GM20431 (cell line): Measurements from ENCODE around the gene ZWILCH.
"Not testable (repeated sequence)": the region's sequence is repeated elsewhere in the genome, so short reads cannot be mapped to it uniquely, and the experiment has no call there.

ENCODE experiments used
- in situ Hi-C: fragments of 300-500 bp; cut with MseI, MboI; formaldehyde crosslinking; loops from one replicate; pipeline ENCODE4 v1.15.0; 2020; ENCODE audit warnings: low sequenced_read_pairs; ENCODE audit not compliant: unreplicated experiment

Gene ZWILCH

GRCh38 chr15:66484539-66485112 lies 20.5 kb upstream of the ZWILCH start:
- in situ Hi-C loops: no loop called here

DNA sequence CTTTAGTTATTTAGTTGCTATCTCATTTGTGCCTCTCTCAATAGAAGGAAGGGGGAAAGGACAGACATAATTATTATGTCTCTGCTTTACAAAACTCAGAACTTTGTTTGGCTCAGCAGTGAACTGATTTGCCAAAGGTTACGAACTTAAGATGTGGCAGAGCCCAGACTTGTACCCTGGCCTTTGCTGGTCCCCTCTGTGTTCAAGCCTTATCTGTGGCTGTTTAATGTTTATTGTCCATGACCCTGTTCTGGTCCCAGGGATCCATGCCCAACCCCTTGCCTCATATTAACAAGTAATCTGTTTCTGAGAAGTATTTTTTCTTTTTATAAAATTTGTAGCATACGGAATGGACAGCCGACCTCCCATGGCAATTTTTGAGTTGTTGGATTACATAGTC lies 18.2 kb upstream of the ZWILCH start:
- in situ Hi-C loops: no loop called here

- in situ Hi-C loops: no loop called here
Observed at GRCh38 chr15:66488525-66488924, 16.6 kb upstream of the ZWILCH start.

DNA sequence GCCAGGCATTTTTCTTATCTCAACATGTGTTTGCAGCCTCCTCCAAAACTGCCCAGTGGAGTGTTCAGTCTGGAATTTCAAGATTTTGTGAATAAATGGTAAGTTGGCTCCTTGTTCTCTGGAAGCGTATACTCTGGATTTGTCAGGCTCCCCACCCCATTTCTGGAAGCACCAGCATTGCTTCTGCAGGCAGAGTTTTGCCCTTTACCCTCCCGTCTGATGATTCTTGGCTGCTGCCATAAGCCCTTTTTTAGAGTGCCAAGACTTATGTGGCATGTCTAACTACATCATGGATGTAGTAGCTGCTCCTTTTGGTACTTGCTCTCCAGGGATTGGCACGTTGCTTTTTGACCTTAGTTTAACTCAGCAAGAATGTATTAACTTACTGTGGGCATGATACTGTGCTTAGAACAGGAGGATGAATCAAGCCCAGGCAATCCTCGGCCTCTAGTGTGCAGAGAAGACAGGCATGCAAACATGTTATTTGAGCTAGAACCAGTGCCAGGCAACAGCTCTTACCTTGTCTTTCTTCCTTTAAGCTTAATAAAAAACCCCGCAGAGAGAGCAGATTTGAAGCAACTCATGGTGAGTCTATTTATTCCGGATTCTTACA lies 15.8 kb upstream of the ZWILCH start:
- in situ Hi-C loops: no loop called here

DNA sequence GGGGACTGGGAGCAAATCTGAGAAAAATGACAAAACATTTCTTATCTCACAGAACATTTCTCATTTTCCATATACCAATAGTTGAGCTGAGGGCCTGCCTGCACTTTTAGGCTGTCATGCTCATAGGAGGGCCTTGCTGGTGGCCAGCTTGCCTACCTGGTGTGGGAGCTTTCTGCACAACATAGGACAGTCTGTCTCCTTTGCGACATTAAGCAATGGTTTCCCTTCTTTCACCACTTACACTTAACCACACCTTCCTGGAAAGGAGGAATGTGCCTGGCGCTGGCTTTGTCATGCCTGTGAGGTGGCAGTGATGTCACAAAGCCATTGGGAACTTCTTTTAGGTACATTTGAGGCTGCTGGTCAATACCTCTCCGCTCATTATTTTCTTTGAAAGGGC lies 13.3 kb upstream of the ZWILCH start:
- in situ Hi-C loops: loop anchor here (10.0 kb wide), 1 partner anchor 107 kb away; the partner anchor contains the start of gene MAP2K1

DNA sequence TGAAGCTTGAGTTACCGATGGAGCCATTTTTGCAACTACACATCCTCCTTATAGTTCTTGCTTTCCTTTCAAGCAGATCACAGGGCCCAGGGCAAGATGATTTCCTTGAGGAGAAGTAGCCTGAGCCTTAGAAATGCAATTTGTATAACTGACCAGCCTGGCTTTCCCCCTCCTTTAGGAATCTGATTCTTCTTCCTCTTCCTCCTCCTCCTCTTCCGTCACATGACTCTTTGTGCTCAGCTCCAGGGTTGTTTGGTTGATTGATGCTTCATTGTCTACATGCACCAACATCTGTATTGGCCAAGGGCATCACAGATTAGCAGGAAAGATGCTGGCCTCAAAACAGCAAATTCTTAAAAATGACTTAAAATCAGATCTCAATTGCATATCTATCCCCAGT lies 10.9 kb upstream of the ZWILCH start:
- in situ Hi-C loops: loop anchor here (10.0 kb wide), 1 partner anchor 109 kb away; the partner anchor contains the start of gene MAP2K1

GRCh38 chr15:66496951-66497501 lies 8.1 kb upstream of the ZWILCH start:
- in situ Hi-C loops: loop anchor here (10.0 kb wide), 1 partner anchor 112 kb away; the partner anchor contains the start of gene MAP2K1

- in situ Hi-C loops: loop anchor here (10.0 kb wide), 1 partner anchor 113 kb away; the partner anchor contains the start of gene MAP2K1
Observed at GRCh38 chr15:66497502-66498455, 7.3 kb upstream of the ZWILCH start, which contains the start of gene SNAPC5. Gene SNAPC5, minus strand, starts transcription at chr15:66497762. Its CDS starts 31 bp downstream, at chr15:66497731.

DNA sequence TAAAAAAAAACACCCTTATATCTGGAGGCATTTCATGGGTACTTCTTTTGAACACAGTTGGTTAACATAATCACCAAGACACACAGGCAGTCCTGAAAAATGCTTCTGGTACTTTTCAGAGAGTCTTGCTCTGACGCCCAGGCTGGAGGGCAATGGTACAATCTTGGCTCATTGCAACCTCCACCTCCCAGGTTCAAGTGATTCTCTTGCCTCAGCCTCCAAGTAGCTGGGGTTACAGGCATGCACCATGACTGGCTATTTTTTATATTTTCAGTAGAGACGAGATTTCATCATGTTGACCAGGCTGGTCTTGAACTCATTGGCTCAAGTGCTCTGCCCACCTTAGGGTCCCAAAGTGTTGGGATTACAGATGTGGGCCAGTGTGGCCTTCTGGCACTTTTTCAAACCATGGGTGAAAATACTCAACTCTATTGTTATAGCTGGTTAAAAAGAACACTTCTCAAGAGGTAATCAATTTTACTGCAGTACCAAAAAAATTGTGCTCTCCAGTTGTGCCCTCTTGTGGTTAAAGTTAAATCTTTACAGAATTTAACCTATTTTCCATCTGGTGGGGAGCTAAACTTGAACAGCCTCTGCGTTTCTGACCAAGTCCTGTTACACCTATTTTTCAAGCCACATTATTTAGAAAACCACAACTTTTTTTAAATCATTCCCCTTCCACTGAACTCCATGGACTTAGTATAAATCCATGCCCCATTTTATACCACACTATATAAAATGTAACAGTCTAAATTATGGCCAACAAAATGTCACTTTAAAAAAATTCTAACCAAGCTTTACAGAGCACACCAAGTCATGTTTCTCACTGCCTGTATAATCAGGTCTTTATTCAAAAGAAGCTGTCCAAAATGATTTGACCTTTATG lies 6.4 kb upstream of the ZWILCH start:
- in situ Hi-C loops: loop anchor here (10.0 kb wide), 1 partner anchor 114 kb away; the partner anchor contains the start of gene MAP2K1

GRCh38 chr15:66500346-66500745 lies 4.8 kb upstream of the ZWILCH start:
- in situ Hi-C loops: not testable (repeated sequence)

- in situ Hi-C loops: no loop called here
Observed at GRCh38 chr15:66502491-66502890, 2.6 kb upstream of the ZWILCH start.

GRCh38 chr15:66503041-66503648 lies 2.0 kb upstream of the ZWILCH start:
- in situ Hi-C loops: not testable (repeated sequence)

DNA sequence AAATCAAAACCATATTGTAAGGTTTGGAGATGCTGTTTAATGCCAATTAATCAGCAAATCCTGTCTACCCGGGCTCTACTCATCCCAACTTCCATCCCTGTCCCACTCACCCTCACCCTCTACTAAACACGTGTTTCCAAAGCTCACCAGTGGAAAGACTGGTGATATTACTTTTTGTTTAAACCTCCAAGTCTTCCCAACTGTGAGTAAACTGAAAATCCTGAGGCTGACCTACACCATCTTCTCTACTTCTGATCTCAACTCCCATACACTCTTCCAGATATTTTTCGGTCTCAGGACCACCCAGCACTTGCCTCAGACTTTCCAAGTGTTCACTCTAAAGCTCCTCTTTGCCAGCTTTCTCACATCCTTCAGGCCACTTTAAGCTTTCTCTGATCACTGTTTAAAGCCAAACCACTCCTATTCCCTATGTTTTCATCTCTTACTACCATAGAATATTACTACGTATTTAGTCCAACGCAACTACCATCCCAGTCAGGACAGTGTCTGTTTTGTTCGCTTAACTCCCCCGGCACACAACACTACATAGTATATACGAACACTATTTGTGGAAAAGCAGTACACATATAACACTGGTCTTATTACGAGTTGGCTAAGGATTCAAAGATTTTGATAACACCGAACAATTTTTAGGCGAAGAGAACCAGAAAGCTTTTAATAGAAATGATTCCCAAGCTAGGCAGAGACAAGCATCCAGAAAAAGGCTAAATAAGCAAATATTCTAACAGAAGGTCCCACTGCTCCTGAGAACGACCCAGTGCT lies 1.2 kb upstream of the ZWILCH start:
- in situ Hi-C loops: no loop called here

DNA sequence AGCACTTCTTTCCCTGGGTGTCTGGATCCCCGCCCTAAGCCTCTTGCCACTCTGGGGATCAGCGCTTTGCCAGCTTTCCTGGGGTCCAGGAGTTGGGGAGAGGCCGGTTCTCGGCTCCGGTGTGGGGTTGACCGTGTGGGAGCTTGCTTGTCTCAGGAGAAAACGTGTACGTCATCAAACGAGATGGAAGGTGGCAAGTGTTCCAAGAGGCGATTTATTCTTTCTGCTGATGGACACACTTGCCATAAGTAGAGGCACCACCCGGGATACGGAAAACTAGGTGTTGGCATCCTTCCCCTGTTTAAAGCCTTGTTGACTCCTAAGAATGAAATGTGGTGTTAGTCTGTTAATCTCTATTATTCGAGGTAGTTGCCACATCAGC lies 295 bp downstream of the ZWILCH start:
- in situ Hi-C loops: no loop called here

GRCh38 chr15:66505818-66506217 lies 692 bp downstream of the ZWILCH start:
- in situ Hi-C loops: no loop called here

- in situ Hi-C loops: no loop called here
Observed at GRCh38 chr15:66508293-66508883, 3.3 kb downstream of the ZWILCH start.

- in situ Hi-C loops: no loop called here
Observed at GRCh38 chr15:66514586-66514985, 9.5 kb downstream of the ZWILCH start.

GRCh38 chr15:66515901-66516322 lies 10.8 kb downstream of the ZWILCH start:
- in situ Hi-C loops: no loop called here
